Mesendoderm (in vitro differentiated cells): ENCODE results near the gene SLC35A5.
"Not testable (repeated sequence)": the region's sequence is repeated elsewhere in the genome, so short reads cannot be mapped to it uniquely, and the experiment has no call there.

Experiments
- DNase-seq: peaks from one replicate; pipeline ENCODE4 v3.0.0; 2013
- H2AK5ac ChIP-seq: 2 replicates; pipeline ENCODE4 v1.6.1; 2013; ENCODE audit warnings: low read length, inconsistent platforms
- H2BK120ac ChIP-seq: 2 replicates; pipeline ENCODE4 v1.6.1; 2013; ENCODE audit warnings: low read depth, mild to moderate bottlenecking, low read length, moderate library complexity, mixed read lengths
- H2BK15ac ChIP-seq: replicated peaks from 2 replicates; pipeline ENCODE4 v1.6.1; 2013; ENCODE audit warnings: low read depth, mild to moderate bottlenecking, moderate library complexity
- H2BK5ac ChIP-seq: 2 replicates; pipeline ENCODE4 v1.6.1; 2013; ENCODE audit warnings: low read length, inconsistent platforms
- H3K18ac ChIP-seq: 2 replicates; pipeline ENCODE4 v1.6.1; 2013; ENCODE audit warnings: mild to moderate bottlenecking, low read length, mixed read lengths
- H3K23ac ChIP-seq: one replicate; pipeline ENCODE4 v1.6.1; 2013; ENCODE audit warnings: low read length
- H3K27ac ChIP-seq: 2 replicates; pipeline ENCODE4 v1.5.1; 2013; ENCODE audit warnings: low read depth, mild to moderate bottlenecking, inconsistent platforms, low read length, moderate library complexity
- H3K27me3 ChIP-seq: 2 replicates; pipeline ENCODE4 v1.6.1; 2013; ENCODE audit warnings: low read length, control low read depth, mild to moderate bottlenecking, inconsistent platforms; ENCODE audit not compliant: insufficient read depth, poor library complexity
- H3K36me3 ChIP-seq: 2 replicates; pipeline ENCODE4 v1.6.1; 2013; ENCODE audit warnings: low read length, inconsistent platforms; ENCODE audit not compliant: control insufficient read depth, insufficient read depth
- H3K4ac ChIP-seq: one replicate; pipeline ENCODE4 v1.6.1; 2013; ENCODE audit warnings: low read depth, mild to moderate bottlenecking, low read length, moderate library complexity
- H3K4me1 ChIP-seq: 2 replicates; pipeline ENCODE4 v1.6.1; 2013; ENCODE audit warnings: low read depth, low read length, inconsistent platforms; ENCODE audit not compliant: control insufficient read depth
- H3K4me2 ChIP-seq: 2 replicates; pipeline ENCODE4 v1.6.1; 2013; ENCODE audit warnings: low read length
- H3K4me3 ChIP-seq: 2 replicates; pipeline ENCODE4 v1.5.1; 2013; ENCODE audit warnings: mild to moderate bottlenecking, low read length
- H3K56ac ChIP-seq: one replicate; pipeline ENCODE4 v1.6.1; 2013; ENCODE audit warnings: low read length
- H3K79me1 ChIP-seq: 2 replicates; pipeline ENCODE4 v1.6.1; 2013; ENCODE audit warnings: low read length, inconsistent platforms
- H3K79me2 ChIP-seq: 2 replicates; pipeline ENCODE4 v1.6.1; 2013; ENCODE audit warnings: mild to moderate bottlenecking, low read length; ENCODE audit not compliant: control insufficient read depth, insufficient read depth
- H3K9ac ChIP-seq: 2 replicates; pipeline ENCODE4 v1.6.1; 2013; ENCODE audit warnings: low read length, inconsistent platforms
- H4K5ac ChIP-seq: one replicate; pipeline ENCODE4 v1.6.1; 2013; ENCODE audit warnings: low read length
- H4K8ac ChIP-seq: one replicate; pipeline ENCODE4 v1.6.1; 2013; ENCODE audit warnings: low read depth, mild to moderate bottlenecking, control low read depth, low read length, moderate library complexity
- WGBS: extraction: QIAGEN DNeasy Blood & Tissue Kit; methylation state at CpG from one replicate; pipeline ENCODE4 v1.1.7; 2013; ENCODE audit warnings: low lambda C conversion rate, missing lambda C conversion rate; ENCODE audit not compliant: insufficient coverage; ENCODE audit errors: extremely low coverage; 5-methylcytosine and 5-hydroxymethylcytosine counted together

The SLC35A5 gene

GRCh38 chr3:112524127-112524526, 37.7 kb upstream of the SLC35A5 start:
- not testable (repeated sequence) for H3K79me1 ChIP-seq, H3K18ac ChIP-seq, H3K4me1 ChIP-seq, H4K5ac ChIP-seq, H3K56ac ChIP-seq, H2BK120ac ChIP-seq, H4K8ac ChIP-seq, H3K36me3 ChIP-seq, H3K27ac ChIP-seq, H3K4me3 ChIP-seq, DNase-seq, H3K79me2 ChIP-seq, H2BK5ac ChIP-seq, H3K4ac ChIP-seq, H3K4me2 ChIP-seq, H3K27me3 ChIP-seq, H2BK15ac ChIP-seq, H3K23ac ChIP-seq, H3K9ac ChIP-seq, H2AK5ac ChIP-seq
- no CpG with 5 or more reads among the region's 6 CpGs for WGBS

GRCh38 chr3:112530573-112530972, 31.3 kb upstream of the SLC35A5 start:
- WGBS = no CpG with 5 or more reads among the region's 3 CpGs
- Histone ChIP-seq H3K4me1 (no peaks in the 10 kb centered on the region), H3K56ac (no peak overlapping the region), H2AK5ac (no peak overlapping the region), H3K4me3 (no peak overlapping the region), H3K23ac (no peak overlapping the region), H3K9ac (no peak overlapping the region), H4K8ac (no peak overlapping the region), H3K4me2 (no peak overlapping the region), H4K5ac (no peak overlapping the region), H2BK15ac (no peak overlapping the region), H3K18ac (no peak overlapping the region), H3K4ac (no peak overlapping the region), H3K27me3 (no peaks in the 10 kb centered on the region), H3K79me1 (no peaks in the 10 kb centered on the region), H2BK5ac (no peak overlapping the region), H3K36me3 (no peaks in the 10 kb centered on the region), H3K27ac (no peak overlapping the region), H2BK120ac (no peak overlapping the region), H3K79me2 (no peaks in the 10 kb centered on the region)
- DNase-seq = no peak

DNA sequence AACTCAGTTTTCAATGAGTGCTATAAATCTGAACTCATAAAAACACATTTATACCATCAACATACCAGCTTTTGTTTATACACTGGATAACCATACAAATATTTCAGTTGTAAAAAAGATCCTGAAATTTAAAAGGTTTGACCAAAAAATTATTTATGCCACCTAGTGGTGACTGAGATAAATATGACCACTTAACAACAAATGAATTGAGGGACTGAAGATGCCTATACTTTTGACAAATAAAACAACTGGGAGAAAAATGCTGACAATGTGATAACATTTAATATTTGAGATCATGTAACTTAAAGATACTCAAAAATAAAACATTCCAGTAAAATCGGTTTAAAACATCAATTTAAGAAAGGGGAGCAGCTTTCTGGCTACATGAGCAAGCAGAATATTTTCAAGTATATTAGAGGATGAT, 30.5 kb upstream of the SLC35A5 start:
- WGBS = no CpG with 5 or more reads among the region's 1 CpG

DNA sequence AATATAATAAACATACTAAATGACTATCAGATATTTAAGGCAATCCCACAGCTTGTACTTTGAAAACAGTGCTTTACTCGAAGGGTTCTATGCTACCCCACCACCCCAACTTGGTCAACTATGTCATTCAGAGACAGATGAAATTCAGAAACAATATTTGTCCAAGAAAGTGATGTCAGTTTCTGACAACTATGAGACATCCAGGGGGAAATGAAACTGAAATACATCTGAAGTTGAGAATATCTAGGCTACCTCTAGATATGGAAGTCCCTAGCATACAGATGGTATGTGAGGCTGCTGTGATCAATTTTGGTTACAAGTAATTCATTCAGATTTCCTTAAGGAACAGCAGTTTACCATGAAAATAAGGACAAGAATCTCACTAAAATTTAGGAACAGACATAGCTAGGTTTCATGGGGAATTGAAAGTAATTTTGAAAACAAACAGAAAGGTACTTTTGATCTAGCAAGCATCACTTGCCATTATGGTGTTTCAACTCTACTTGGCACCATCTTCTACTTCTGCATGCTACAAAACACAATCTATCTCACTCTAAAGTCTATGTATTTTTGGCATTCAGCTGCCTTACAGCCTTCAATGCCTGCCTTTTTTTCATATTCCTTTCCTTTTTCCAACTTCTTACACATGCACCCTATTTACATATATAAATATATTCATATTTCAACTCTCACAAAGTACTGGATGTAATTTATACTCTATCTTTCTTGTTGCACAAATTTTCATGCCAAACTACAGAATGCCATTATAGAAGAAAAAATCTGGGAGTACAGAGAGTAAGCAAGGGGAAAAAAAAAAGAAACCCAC, 21.8 kb upstream of the SLC35A5 start:
- no peak overlapping the region for H2BK5ac ChIP-seq
- H4K8ac ChIP-seq = no peak overlapping the region
- H3K56ac ChIP-seq = no peak overlapping the region
- H3K36me3 ChIP-seq = no peaks in the 10 kb centered on the region
- no peak overlapping the region for H3K4me2 ChIP-seq
- no peak overlapping the region for H2AK5ac ChIP-seq
- H3K18ac ChIP-seq = no peak overlapping the region
- no peaks in the 10 kb centered on the region for H3K4me1 ChIP-seq
- no peaks in the 10 kb centered on the region for H3K27me3 ChIP-seq
- H3K9ac ChIP-seq = no peak overlapping the region
- H2BK15ac ChIP-seq = no peak overlapping the region
- H3K4ac ChIP-seq = no peak overlapping the region
- no peak overlapping the region for H3K27ac ChIP-seq
- no CpG with 5 or more reads among the region's 1 CpG for WGBS
- H2BK120ac ChIP-seq = no peak overlapping the region
- DNase-seq = no peak
- no peak overlapping the region for H3K4me3 ChIP-seq
- no peaks in the 10 kb centered on the region for H3K79me1 ChIP-seq
- no peak overlapping the region for H4K5ac ChIP-seq
- no peaks in the 10 kb centered on the region for H3K79me2 ChIP-seq
- H3K23ac ChIP-seq = no peak overlapping the region

More for the DNA sequence above, 30.5 kb upstream of the SLC35A5 start:
- Histone ChIP-seq H2BK5ac (no peak overlapping the region), H3K23ac (no peak overlapping the region), H3K79me2 (no peaks in the 10 kb centered on the region), H3K9ac (no peak overlapping the region), H3K27me3 (no peaks in the 10 kb centered on the region), H4K8ac (no peak overlapping the region), H3K4me2 (no peak overlapping the region), H3K79me1 (no peaks in the 10 kb centered on the region), H3K56ac (no peak overlapping the region), H3K4ac (no peak overlapping the region), H2AK5ac (no peak overlapping the region), H2BK15ac (no peak overlapping the region), H3K4me3 (no peak overlapping the region), H3K27ac (no peak overlapping the region), H3K36me3 (no peaks in the 10 kb centered on the region), H4K5ac (no peak overlapping the region), H2BK120ac (no peak overlapping the region), H3K18ac (no peak overlapping the region), H3K4me1 (no peaks in the 10 kb centered on the region)
- peak; percentile 16 for DNase-seq

DNA sequence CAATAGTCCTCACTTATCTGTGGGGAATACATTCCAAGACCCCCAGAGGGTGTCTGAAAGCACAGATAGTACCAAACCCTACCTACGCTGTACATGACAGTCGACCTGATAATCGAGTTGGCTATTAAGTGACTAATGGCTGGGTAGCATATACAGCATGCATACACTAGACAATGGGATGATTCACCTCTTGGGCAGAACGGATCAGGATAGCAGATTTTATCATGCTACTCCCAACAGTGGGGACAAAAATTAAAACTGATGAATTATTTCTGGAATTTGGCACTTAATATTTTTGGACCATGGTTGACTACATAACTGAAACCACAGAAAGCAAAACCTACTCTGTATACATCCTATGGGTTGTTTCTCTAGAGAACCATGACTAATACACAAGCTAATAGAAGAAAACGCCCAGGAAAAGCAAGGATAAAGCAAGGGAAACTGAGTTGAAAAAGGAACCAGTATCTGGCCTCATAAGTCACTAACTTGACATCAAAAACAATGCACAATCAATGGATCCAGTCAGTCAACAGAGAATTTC, 15.6 kb upstream of the SLC35A5 start:
- no peaks in the 10 kb centered on the region for H3K27me3 ChIP-seq
- no peak overlapping the region for H3K27ac ChIP-seq
- H3K4me2 ChIP-seq = no peak overlapping the region
- WGBS = no CpG with 5 or more reads among the region's 5 CpGs
- H3K56ac ChIP-seq = no peak overlapping the region
- no peaks in the 10 kb centered on the region for H3K36me3 ChIP-seq
- DNase-seq = no peak
- no peak overlapping the region for H4K5ac ChIP-seq
- no peak overlapping the region for H3K23ac ChIP-seq
- no peak overlapping the region for H4K8ac ChIP-seq
- H3K4ac ChIP-seq = no peak overlapping the region
- no peaks in the 10 kb centered on the region for H3K4me1 ChIP-seq
- no peak overlapping the region for H3K18ac ChIP-seq
- H2BK120ac ChIP-seq = no peak overlapping the region
- H3K79me1 ChIP-seq = no peaks in the 10 kb centered on the region
- H3K9ac ChIP-seq = no peak overlapping the region
- H3K4me3 ChIP-seq = no peak overlapping the region
- H2BK15ac ChIP-seq = no peak overlapping the region
- no peaks in the 10 kb centered on the region for H3K79me2 ChIP-seq
- H2BK5ac ChIP-seq = no peak overlapping the region
- H2AK5ac ChIP-seq = no peak overlapping the region
